ENCODE results near the gene CACFD1.

The CACFD1 gene

DNA sequence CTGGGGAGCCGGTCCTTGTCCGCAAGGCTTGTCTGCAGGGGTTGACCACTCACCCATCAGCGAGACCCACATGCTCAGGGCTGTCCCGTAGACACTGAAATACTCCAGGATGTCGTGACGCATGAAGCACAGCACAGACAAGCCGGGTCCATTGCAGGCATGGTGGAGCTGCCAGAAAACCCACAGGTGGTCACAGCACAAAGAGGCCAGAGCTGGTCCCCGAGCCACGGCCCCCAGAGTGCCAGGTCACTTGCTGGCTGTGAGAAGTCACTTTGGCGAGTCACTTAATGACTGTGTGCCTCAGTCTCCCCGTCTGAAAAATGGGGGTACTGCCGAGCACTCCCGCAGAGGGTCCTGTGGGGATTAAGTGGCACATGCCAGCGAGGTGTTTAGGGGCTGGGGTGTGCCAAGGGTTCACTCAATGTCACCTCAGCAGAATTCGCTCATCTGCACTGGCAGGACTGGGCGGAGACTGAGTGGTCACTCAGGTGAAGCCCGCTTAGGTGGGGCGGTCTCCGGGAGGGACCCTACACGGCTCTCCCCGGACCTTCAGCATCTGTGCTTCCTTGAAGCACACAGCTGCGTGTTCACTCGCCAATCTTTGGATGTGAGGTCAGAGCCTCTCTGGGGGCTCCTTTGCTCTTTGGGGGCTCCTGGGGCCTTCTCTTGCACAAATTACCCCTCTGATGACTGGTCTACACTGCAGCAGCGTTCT is 60.5 kb downstream of the CACFD1 start:
- TF ChIP-seq, protein P1, sequence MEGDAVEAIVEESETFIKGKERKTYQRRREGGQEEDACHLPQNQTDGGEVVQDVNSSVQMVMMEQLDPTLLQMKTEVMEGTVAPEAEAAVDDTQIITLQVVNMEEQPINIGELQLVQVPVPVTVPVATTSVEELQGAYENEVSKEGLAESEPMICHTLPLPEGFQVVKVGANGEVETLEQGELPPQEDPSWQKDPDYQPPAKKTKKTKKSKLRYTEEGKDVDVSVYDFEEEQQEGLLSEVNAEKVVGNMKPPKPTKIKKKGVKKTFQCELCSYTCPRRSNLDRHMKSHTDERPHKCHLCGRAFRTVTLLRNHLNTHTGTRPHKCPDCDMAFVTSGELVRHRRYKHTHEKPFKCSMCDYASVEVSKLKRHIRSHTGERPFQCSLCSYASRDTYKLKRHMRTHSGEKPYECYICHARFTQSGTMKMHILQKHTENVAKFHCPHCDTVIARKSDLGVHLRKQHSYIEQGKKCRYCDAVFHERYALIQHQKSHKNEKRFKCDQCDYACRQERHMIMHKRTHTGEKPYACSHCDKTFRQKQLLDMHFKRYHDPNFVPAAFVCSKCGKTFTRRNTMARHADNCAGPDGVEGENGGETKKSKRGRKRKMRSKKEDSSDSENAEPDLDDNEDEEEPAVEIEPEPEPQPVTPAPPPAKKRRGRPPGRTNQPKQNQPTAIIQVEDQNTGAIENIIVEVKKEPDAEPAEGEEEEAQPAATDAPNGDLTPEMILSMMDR (IDR thresholded peaks at IDR 0.05) = no peak
